SJSA1 (cell line): Measurements from ENCODE around the gene SPINK1. TPM values are rescaled to one million over a fixed set of nuclear protein-coding genes. Genes with fewer than 3 reads are reported as not detected.
A peak's percentile ranks its signal among the peaks of the same experiment; 100 is the strongest.
"Not testable (repeated sequence)": the region's sequence is repeated elsewhere in the genome, so short reads cannot be mapped to it uniquely, and the experiment has no call there.

Experiments
- DNase-seq, 2 experiments: peaks; one replicate each; pipeline ENCODE4 v3.0.0-alpha.2; 2015 to 2020; ENCODE audit warnings: low spot score in 2 of 2, low read depth in 1 of 2
- H3K27ac ChIP-seq: fragments of 250-450 bp; sonication (Bioruptor Pico); 2 replicates; pipeline ENCODE4 v1.5.1; 2020; ENCODE audit warnings: mild to moderate bottlenecking, moderate library complexity
- H3K27me3 ChIP-seq: fragments of 250-450 bp; sonication (Bioruptor Pico); replicated peaks from 2 replicates; pipeline ENCODE4 v1.5.1; 2020; ENCODE audit warnings: mild to moderate bottlenecking, moderate library complexity
- H3K36me3 ChIP-seq: fragments of 250-450 bp; sonication (Bioruptor Pico); 2 replicates; pipeline ENCODE4 v1.5.1; 2020; ENCODE audit warnings: mild to moderate bottlenecking
- H3K4me1 ChIP-seq: fragments of 250-450 bp; sonication (Bioruptor Pico); replicated peaks from 2 replicates; pipeline ENCODE4 v1.6.1; 2021; ENCODE audit warnings: mild to moderate bottlenecking
- H3K4me3 ChIP-seq: fragments of 250-450 bp; sonication (Bioruptor Pico); 2 replicates; pipeline ENCODE4 v1.5.1; 2020; ENCODE audit warnings: mild to moderate bottlenecking
- H3K9me3 ChIP-seq: fragments of 250-450 bp; sonication (Bioruptor Pico); replicated peaks from 2 replicates; pipeline ENCODE4 v1.5.1; 2020; ENCODE audit warnings: mild to moderate bottlenecking
- total RNA-seq: library from RNA; depleted of rRNA; stranded (reverse); fragments of >200 nt; shearing (Covaris generic); gene quantifications from 2 replicates; pipeline ENCODE4 v1.2.3, GENCODE V29; 2014

Gene SPINK1
- total RNA-seq, 1 experiment from 2014 or later, result not detected

GRCh38 chr5:147844846-147845245 is 13.4 kb upstream of the SPINK1 start:
- no peak for DNase-seq
- Histone ChIP-seq H3K9me3 (no peaks in the 10 kb centered on the region), H3K4me1 (no peaks in the 10 kb centered on the region), H3K27ac (no peak overlapping the region), H3K4me3 (no peak overlapping the region), H3K36me3 (no peaks in the 10 kb centered on the region), H3K27me3 (peaks cover 27% of the 10 kb centered on the region)

GRCh38 chr5:147842869-147843268 is 11.4 kb upstream of the SPINK1 start:
- no peak for DNase-seq

GRCh38 chr5:147836439-147836838 is 5.0 kb upstream of the SPINK1 start:
- no peak for DNase-seq
- no peaks in the 10 kb centered on the region for H3K36me3 ChIP-seq
- H3K27me3 ChIP-seq, result peaks cover 4% of the 10 kb centered on the region; the same call in 1 of the 2 replicates
- H3K27ac ChIP-seq, result no peak overlapping the region
- no peaks in the 10 kb centered on the region for H3K9me3 ChIP-seq
- H3K4me1 ChIP-seq, result peaks cover 13% of the 10 kb centered on the region
- H3K4me3 ChIP-seq, result no peak overlapping the region

More at GRCh38 chr5:147842869-147843268, 11.4 kb upstream of the SPINK1 start:
- H3K4me1 ChIP-seq, result no peaks in the 10 kb centered on the region
- H3K4me3 ChIP-seq, result no peak overlapping the region
- no peaks in the 10 kb centered on the region for H3K36me3 ChIP-seq
- H3K9me3 ChIP-seq, result no peaks in the 10 kb centered on the region
- peaks cover 23% of the 10 kb centered on the region for H3K27me3 ChIP-seq
- no peak overlapping the region for H3K27ac ChIP-seq

GRCh38 chr5:147835386-147835798 is 3.9 kb upstream of the SPINK1 start:
- H3K4me3 ChIP-seq, result no peak overlapping the region
- H3K9me3 ChIP-seq, result no peaks in the 10 kb centered on the region
- H3K36me3 ChIP-seq, result no peaks in the 10 kb centered on the region
- 0 out of 2 replicates have a peak, but pooled peaks cover 3% of the 10 kb centered on the region for H3K27me3 ChIP-seq
- H3K27ac ChIP-seq, result no peak overlapping the region
- peaks cover 13% of the 10 kb centered on the region for H3K4me1 ChIP-seq
- peak in 1 of 2 experiments; percentile 77 for DNase-seq

GRCh38 chr5:147832541-147832940 is 1.1 kb upstream of the SPINK1 start:
- DNase-seq, result no peak
- Histone ChIP-seq H3K27ac (no peak overlapping the region), H3K4me1 (peaks cover 13% of the 10 kb centered on the region), H3K36me3 (no peaks in the 10 kb centered on the region), H3K4me3 (no peak overlapping the region), H3K27me3 (peaks cover 22% of the 10 kb centered on the region), H3K9me3 (no peaks in the 10 kb centered on the region)

GRCh38 chr5:147830035-147830434 is 1.4 kb downstream of the SPINK1 start:
- Histone ChIP-seq H3K9me3 (no peaks in the 10 kb centered on the region), H3K4me1 (peaks cover 4% of the 10 kb centered on the region), H3K36me3 (no peaks in the 10 kb centered on the region), H3K27ac (no peak overlapping the region), H3K27me3 (peaks cover 26% of the 10 kb centered on the region), H3K4me3 (no peak overlapping the region)
- DNase-seq, result no peak

GRCh38 chr5:147827017-147827416 is 4.5 kb downstream of the SPINK1 start:
- DNase-seq, H3K27ac ChIP-seq, H3K4me3 ChIP-seq, H3K36me3 ChIP-seq, H3K4me1 ChIP-seq, H3K9me3 ChIP-seq: not testable (repeated sequence)
- peaks cover 26% of the 10 kb centered on the region for H3K27me3 ChIP-seq

- Histone ChIP-seq H3K4me1 (no peaks in the 10 kb centered on the region), H3K36me3 (no peaks in the 10 kb centered on the region), H3K9me3 (no peaks in the 10 kb centered on the region), H3K4me3 (no peak overlapping the region), H3K27ac (no peak overlapping the region), H3K27me3 (peaks cover 26% of the 10 kb centered on the region)
- DNase-seq, result no peak
Measured at GRCh38 chr5:147826361-147826760, 5.1 kb downstream of the SPINK1 start.

- H3K27me3 ChIP-seq, result peaks cover 19% of the 10 kb centered on the region
- no peaks in the 10 kb centered on the region for H3K9me3 ChIP-seq
- no peak overlapping the region for H3K27ac ChIP-seq
- no peak overlapping the region for H3K4me3 ChIP-seq
- no peaks in the 10 kb centered on the region for H3K4me1 ChIP-seq
- H3K36me3 ChIP-seq, result no peaks in the 10 kb centered on the region
- peak in 1 of 2 experiments; percentile 53 for DNase-seq
Measured at GRCh38 chr5:147822686-147823491, 8.6 kb downstream of the SPINK1 start.

- DNase-seq, H3K4me3 ChIP-seq, H3K9me3 ChIP-seq: not testable (repeated sequence)
Measured at GRCh38 chr5:147822222-147822621, 9.2 kb downstream of the SPINK1 start.

GRCh38 chr5:147821766-147822165 is 9.7 kb downstream of the SPINK1 start:
- Histone ChIP-seq H3K4me3 (no peak overlapping the region), H3K27ac (no peak overlapping the region), H3K36me3 (no peaks in the 10 kb centered on the region), H3K4me1 (no peaks in the 10 kb centered on the region), H3K9me3 (no peaks in the 10 kb centered on the region), H3K27me3 (peaks cover 25% of the 10 kb centered on the region)
- no peak for DNase-seq

More at GRCh38 chr5:147822222-147822621, 9.2 kb downstream of the SPINK1 start:
- H3K4me1 ChIP-seq, H3K36me3 ChIP-seq, H3K27ac ChIP-seq: not testable (repeated sequence)
- H3K27me3 ChIP-seq, result peaks cover 22% of the 10 kb centered on the region

GRCh38 chr5:147819261-147819770 is 12.2 kb downstream of the SPINK1 start:
- peaks cover 21% of the 10 kb centered on the region; the same call in 1 of the 2 replicates for H3K27me3 ChIP-seq
- H3K4me1 ChIP-seq, result no peaks in the 10 kb centered on the region
- no peaks in the 10 kb centered on the region for H3K36me3 ChIP-seq
- no peaks in the 10 kb centered on the region for H3K9me3 ChIP-seq
- DNase-seq, result no peak
- H3K27ac ChIP-seq, result no peak overlapping the region
- no peak overlapping the region for H3K4me3 ChIP-seq

- Histone ChIP-seq H3K27me3 (peaks cover 21% of the 10 kb centered on the region; the same call in 1 of the 2 replicates), H3K9me3 (no peaks in the 10 kb centered on the region), H3K27ac (no peak overlapping the region), H3K36me3 (no peaks in the 10 kb centered on the region), H3K4me3 (no peak overlapping the region), H3K4me1 (no peaks in the 10 kb centered on the region)
- no peak for DNase-seq
Measured at GRCh38 chr5:147818290-147818689, 13.2 kb downstream of the SPINK1 start.

GRCh38 chr5:147813696-147814095 is 17.8 kb downstream of the SPINK1 start:
- no peak for DNase-seq
- Histone ChIP-seq H3K36me3 (no peaks in the 10 kb centered on the region), H3K27me3 (peaks cover 8% of the 10 kb centered on the region; the same call in 1 of the 2 replicates), H3K27ac (no peak overlapping the region), H3K4me1 (peaks cover 5% of the 10 kb centered on the region), H3K9me3 (no peaks in the 10 kb centered on the region), H3K4me3 (no peak overlapping the region)
